Activated CD4-positive, alpha-beta T cell treated with anti-CD3 and anti-CD28 coated beads, Interleukin-2, amount 10 ng/mL, durations not matched to agents 7 days and 5 days (primary cell): ENCODE data around the gene CHAF1A. TPM values are rescaled to one million over a fixed set of nuclear protein-coding genes. Genes with fewer than 3 reads are reported as not detected.

Experiments used
- CTCF ChIA-PET: fragments of 350-600 bp; sonication (Branson Sonifier 250); formaldehyde crosslinking; loops from one replicate; lab custom pipeline; 2021; ENCODE audit warnings: antibody characterized with exemption; lab: Charles Lee
- POLR2A ChIA-PET: fragments of 350-600 bp; sonication (Branson Sonifier 250); formaldehyde crosslinking; loops from one replicate; lab custom pipeline; 2021; ENCODE audit warnings: antibody characterized with exemption; lab: Charles Lee
- DNase-seq: peaks from one replicate; pipeline ENCODE4 v3.0.0-alpha.2; 2020
- H3K27ac Mint-ChIP-seq: one replicate; pipeline ENCODE4 v1.8.0; 2021; ENCODE audit warnings: mild to moderate bottlenecking, moderate library complexity, mixed read lengths
- H3K27me3 Mint-ChIP-seq: one replicate; pipeline ENCODE4 v1.8.0; 2021; ENCODE audit warnings: mixed read lengths
- H3K36me3 Mint-ChIP-seq: one replicate; pipeline ENCODE4 v1.8.0; 2021; ENCODE audit warnings: low read depth, mixed read lengths
- H3K4me1 Mint-ChIP-seq: one replicate; pipeline ENCODE4 v1.8.0; 2021; ENCODE audit warnings: mixed read lengths
- H3K4me3 Mint-ChIP-seq: one replicate; pipeline ENCODE4 v1.8.0; 2021; ENCODE audit warnings: mild to moderate bottlenecking, moderate library complexity, mixed read lengths
- H3K9me3 Mint-ChIP-seq: one replicate; pipeline ENCODE4 v1.8.0; 2021; ENCODE audit warnings: mixed read lengths
- microRNA-seq: library from miRNA; unstranded; fragments of <30 nt; microRNA quantifications from one replicate; pipeline ENCODE4 v1.2.0, GENCODE V29; 2021; ENCODE audit warnings: borderline microRNAs expressed, borderline replicate concordance
- total RNA-seq, 2 experiments: library from RNA; stranded (reverse); gene quantifications; one replicate each; pipeline ENCODE4 v1.2.3, GENCODE V29; 2021

Gene CHAF1A
- total RNA-seq, 2 experiments from 2014 or later: 77.1 to 83.7 TPM

DNA sequence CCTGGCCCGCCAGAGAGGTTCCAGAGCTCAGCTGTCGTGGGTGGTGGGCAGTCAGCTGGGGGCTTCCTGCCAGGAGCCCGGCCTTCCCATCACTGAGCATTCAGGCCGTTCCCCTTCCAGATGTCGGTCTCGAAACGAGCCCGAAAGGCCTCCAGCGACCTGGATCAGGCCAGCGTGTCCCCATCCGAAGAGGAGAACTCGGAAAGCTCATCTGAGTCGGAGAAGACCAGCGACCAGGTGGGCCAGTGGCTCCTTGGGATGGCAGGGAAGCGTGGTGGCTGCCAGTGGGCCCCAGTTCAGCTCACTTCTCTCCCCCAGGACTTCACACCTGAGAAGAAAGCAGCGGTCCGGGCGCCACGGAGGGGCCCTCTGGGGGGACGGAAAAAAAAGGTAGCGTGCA, 89.0 kb downstream of the CHAF1A start:
- Mint-ChIP-seq H3K36me3 (peaks cover 15% of the 10 kb centered on the region), H3K27me3 (no peaks in the 10 kb centered on the region), H3K4me3 (no peak overlapping the region), H3K9me3 (no peaks in the 10 kb centered on the region), H3K4me1 (no peaks in the 10 kb centered on the region), H3K27ac (no peak overlapping the region)
- ChIA-PET POLR2A (no interaction called here), CTCF (interaction anchor here (0.6 kb wide), 1 partner anchor 49 kb away, joined by 3 read pairs; the partner anchor contains the start of gene LRG1)
- DNase-seq: no peak

DNA sequence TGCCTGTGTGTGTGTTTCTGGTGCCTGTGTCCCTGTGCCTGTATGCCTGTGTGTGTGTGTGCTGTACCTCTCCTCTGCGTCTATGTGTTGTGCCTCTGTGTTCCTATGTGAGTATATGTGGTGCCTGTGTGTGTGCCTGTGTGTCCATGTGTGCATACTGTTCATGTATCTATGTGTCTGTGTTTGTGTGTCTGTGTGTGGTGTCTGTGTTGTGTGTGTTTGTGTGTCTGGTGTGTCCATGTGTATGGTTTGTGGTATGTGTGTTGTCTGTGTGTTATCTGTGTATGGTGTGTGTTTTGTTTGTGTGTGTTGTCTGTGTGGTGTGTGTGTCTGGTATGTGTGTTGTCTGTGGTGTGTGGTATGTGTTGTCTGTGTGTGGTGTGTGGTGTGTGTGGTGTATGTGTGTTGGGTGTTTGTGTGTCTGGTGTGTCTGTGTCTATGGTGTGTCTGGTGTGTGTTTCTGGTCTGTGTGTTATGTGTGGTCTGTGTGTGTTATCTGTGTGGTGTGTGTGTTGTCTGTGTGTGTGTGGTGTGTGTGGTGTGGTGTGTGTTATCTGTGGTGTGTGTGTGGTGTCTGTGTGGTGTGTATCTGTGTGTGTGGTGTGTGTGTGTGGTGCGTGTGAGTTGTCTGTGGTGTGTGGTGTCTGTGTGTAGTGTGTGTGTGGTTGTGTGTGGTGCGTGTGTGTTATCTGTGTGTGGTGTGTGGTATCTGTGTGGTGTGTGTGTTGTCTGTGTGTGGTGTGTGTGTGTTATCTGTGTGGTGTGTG, 90.1 kb downstream of the CHAF1A start:
- POLR2A ChIA-PET: no interaction called here
- Mint-ChIP-seq H3K27ac (no peak overlapping the region), H3K4me1 (no peaks in the 10 kb centered on the region), H3K4me3 (no peak overlapping the region), H3K9me3 (no peaks in the 10 kb centered on the region), H3K27me3 (no peaks in the 10 kb centered on the region), H3K36me3 (peaks cover 13% of the 10 kb centered on the region)
- no peak for DNase-seq
- CTCF ChIA-PET: no interaction called here

Small RNA genes lying within 50 kb of the gene (microRNA-seq; reads per million reads assigned to microRNA genes)
- gene MIR4746: 9.5 reads per million, percentile 39 among the genes with 10 or more reads in this experiment

Other genes starting within 250 kb of the CHAF1A start
- under 1 TPM in 1 of 2 experiments, not detected in 1; 0.07 TPM for gene CREB3L3, start 249.0 kb upstream of the CHAF1A start, total RNA-seq
- 10 to 100 TPM; 31.3 to 35.2 TPM for gene SIRT6, start 220.1 kb upstream of the CHAF1A start, total RNA-seq
- under 1 TPM; 0.60 to 0.72 TPM for gene ANKRD24, start 220.0 kb upstream of the CHAF1A start, total RNA-seq
- 1 to 10 TPM in 1 of 2 experiments, under 1 TPM in 1; 0.27 to 1.2 TPM for gene EBI3, start 173.1 kb upstream of the CHAF1A start, total RNA-seq
- 10 to 100 TPM; 24.8 to 25.5 TPM for gene YJU2, start 155.6 kb upstream of the CHAF1A start, total RNA-seq
- not detected for gene SHD, start 123.4 kb upstream of the CHAF1A start, total RNA-seq
- gene TMIGD2, start 100.3 kb upstream of the CHAF1A start, total RNA-seq: 10 to 100 TPM; 45.4 to 48.7 TPM
- gene FSD1, start 98.0 kb upstream of the CHAF1A start, total RNA-seq: 10 to 100 TPM; 12.7 to 17.2 TPM
- 10 to 100 TPM; 10.4 to 11.9 TPM for gene STAP2, start 63.8 kb upstream of the CHAF1A start, total RNA-seq
- gene MPND, start 59.1 kb upstream of the CHAF1A start, total RNA-seq: 10 to 100 TPM; 21.2 to 28.1 TPM
- gene SH3GL1, start 2.1 kb upstream of the CHAF1A start, total RNA-seq: 10 to 100 TPM; 67.7 to 68.2 TPM
- 10 to 100 TPM; 36.2 to 44.6 TPM for gene UBXN6, start 55.2 kb downstream of the CHAF1A start, total RNA-seq
- 10 to 100 TPM; 58.3 to 62.1 TPM for gene HDGFL2, start 69.7 kb downstream of the CHAF1A start, total RNA-seq
- gene PLIN4, start 115.8 kb downstream of the CHAF1A start, total RNA-seq: not detected
- gene PLIN5, start 132.6 kb downstream of the CHAF1A start, total RNA-seq: not detected
- gene LRG1, start 137.4 kb downstream of the CHAF1A start, total RNA-seq: under 1 TPM in 1 of 2 experiments, not detected in 1; 0.07 TPM
- gene SEMA6B, start 157.0 kb downstream of the CHAF1A start, total RNA-seq: not detected
- 10 to 100 TPM; 19.6 to 21.9 TPM for gene TNFAIP8L1, start 236.9 kb downstream of the CHAF1A start, total RNA-seq